Chondrocyte (in vitro differentiated cells): ENCODE results near the gene ROPN1L. TPM values are rescaled to one million over a fixed set of nuclear protein-coding genes. Genes with fewer than 3 reads are reported as not detected.

Source experiments
- DNase-seq: peaks from one replicate; pipeline ENCODE4 v3.0.0; 2021; ENCODE audit warnings: mixed read lengths, low spot score
- H3K27ac Mint-ChIP-seq: one replicate; pipeline ENCODE4 v1.8.0; 2021; ENCODE audit warnings: mild to moderate bottlenecking, moderate library complexity, mixed read lengths; ENCODE audit not compliant: unreplicated experiment
- H3K27me3 Mint-ChIP-seq: 2 replicates; pipeline ENCODE4 v1.8.0; 2021; ENCODE audit warnings: low read depth, mixed read lengths
- H3K36me3 Mint-ChIP-seq: 2 replicates; pipeline ENCODE4 v1.8.0; 2021; ENCODE audit warnings: low read depth, mixed read lengths
- H3K4me1 Mint-ChIP-seq: 2 replicates; pipeline ENCODE4 v1.8.0; 2021; ENCODE audit warnings: low read depth, mild to moderate bottlenecking, mixed read lengths
- H3K4me3 Mint-ChIP-seq: one replicate; pipeline ENCODE4 v1.8.0; 2021; ENCODE audit warnings: mild to moderate bottlenecking, moderate library complexity, mixed read lengths; ENCODE audit not compliant: unreplicated experiment
- H3K9me3 Mint-ChIP-seq: 2 replicates; pipeline ENCODE4 v1.8.0; 2021; ENCODE audit warnings: low read depth, mixed read lengths
- total RNA-seq: library from RNA; stranded (reverse); gene quantifications from 3 replicates; pipeline ENCODE4 v1.2.1, GENCODE V29; 2021
- TF ChIP-seq, protein P1 (sequence below): fragments of 200-600 bp; sonication (generic); IDR thresholded peaks from 2 replicates; pipeline ENCODE4 v1.5.0; 2021; ENCODE audit warnings: antibody characterized with exemption, mild to moderate bottlenecking, moderate library complexity

Gene ROPN1L
- total RNA-seq, 1 donor from 2014 or later, result 0.37 TPM

DNA sequence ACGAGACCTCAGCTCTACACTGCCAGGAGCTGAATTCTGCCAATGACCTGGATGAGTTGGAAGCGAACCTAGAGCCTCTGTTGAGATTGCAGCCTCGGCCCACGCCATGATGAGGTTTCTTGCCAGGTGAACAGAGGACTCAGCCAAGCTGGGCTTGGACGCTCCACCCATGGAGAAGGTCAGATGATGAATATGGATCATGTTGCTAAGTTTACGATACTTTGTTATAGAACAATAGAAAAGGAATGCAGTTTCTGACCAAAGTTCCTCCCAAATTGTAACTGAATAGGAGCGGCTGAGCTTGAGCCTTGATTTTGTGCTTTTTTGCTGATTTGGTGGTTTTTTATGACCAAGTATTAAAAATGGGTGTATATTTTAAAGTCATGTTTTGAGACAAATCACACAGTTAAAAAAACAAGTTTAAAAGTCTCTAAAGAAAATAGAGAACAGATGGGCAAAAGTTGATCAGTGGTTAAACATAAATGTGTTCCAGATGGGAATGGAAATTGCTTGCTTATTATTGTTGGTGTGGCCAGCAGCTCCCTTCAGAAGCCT is 32.9 kb downstream of the ROPN1L start:
- no peaks in the 10 kb centered on the region for H3K9me3 Mint-ChIP-seq
- TF ChIP-seq, protein P1, sequence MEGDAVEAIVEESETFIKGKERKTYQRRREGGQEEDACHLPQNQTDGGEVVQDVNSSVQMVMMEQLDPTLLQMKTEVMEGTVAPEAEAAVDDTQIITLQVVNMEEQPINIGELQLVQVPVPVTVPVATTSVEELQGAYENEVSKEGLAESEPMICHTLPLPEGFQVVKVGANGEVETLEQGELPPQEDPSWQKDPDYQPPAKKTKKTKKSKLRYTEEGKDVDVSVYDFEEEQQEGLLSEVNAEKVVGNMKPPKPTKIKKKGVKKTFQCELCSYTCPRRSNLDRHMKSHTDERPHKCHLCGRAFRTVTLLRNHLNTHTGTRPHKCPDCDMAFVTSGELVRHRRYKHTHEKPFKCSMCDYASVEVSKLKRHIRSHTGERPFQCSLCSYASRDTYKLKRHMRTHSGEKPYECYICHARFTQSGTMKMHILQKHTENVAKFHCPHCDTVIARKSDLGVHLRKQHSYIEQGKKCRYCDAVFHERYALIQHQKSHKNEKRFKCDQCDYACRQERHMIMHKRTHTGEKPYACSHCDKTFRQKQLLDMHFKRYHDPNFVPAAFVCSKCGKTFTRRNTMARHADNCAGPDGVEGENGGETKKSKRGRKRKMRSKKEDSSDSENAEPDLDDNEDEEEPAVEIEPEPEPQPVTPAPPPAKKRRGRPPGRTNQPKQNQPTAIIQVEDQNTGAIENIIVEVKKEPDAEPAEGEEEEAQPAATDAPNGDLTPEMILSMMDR, result no peak
- no peak overlapping the region for H3K27ac Mint-ChIP-seq
- peaks cover 4% of the 10 kb centered on the region for H3K27me3 Mint-ChIP-seq
- H3K4me3 Mint-ChIP-seq, result no peak overlapping the region
- peaks cover 2% of the 10 kb centered on the region for H3K36me3 Mint-ChIP-seq
- peaks cover 24% of the 10 kb centered on the region for H3K4me1 Mint-ChIP-seq
- no peak for DNase-seq

DNA sequence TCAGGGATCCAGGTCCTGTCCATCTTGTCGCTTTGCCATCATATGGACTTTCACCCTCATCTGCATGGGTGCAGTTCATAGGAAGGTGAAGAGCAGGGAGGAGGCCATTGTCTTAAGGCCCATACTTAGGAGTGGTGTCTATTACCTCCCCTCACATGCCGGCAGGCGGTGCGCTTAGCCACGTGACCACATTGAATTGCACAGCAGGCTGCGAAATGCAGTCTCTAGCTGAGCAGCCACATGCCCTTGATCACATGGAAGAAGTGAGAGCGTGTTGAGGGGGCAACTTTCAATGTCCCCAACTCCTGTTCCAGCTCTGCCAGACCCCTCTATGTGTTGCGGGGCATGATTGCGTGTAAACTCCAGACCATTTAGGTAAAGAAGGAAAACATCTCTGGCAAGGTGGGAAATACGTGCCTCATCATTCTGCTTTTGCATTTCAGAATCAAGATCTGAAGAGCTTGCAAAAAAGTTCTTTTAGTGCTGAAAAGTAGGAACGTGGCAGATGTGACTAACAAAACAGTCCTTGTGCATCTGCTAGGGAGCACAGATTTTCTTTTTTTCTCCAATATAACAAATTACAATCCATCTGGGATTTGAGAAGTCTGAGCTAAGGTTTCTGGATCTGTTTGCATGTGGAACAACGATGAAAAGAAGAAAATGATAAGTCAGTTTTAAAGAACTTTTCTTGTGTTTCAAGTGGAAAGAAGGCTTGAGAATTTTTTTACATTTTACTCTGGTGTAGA is 34.4 kb downstream of the ROPN1L start:
- Mint-ChIP-seq H3K9me3 (no peaks in the 10 kb centered on the region), H3K27me3 (peaks cover 4% of the 10 kb centered on the region), H3K4me1 (peaks cover 37% of the 10 kb centered on the region), H3K4me3 (no peak overlapping the region), H3K27ac (no peak overlapping the region), H3K36me3 (peaks cover 2% of the 10 kb centered on the region)
- TF ChIP-seq, protein P1, result no peak
- DNase-seq, result no peak

DNA sequence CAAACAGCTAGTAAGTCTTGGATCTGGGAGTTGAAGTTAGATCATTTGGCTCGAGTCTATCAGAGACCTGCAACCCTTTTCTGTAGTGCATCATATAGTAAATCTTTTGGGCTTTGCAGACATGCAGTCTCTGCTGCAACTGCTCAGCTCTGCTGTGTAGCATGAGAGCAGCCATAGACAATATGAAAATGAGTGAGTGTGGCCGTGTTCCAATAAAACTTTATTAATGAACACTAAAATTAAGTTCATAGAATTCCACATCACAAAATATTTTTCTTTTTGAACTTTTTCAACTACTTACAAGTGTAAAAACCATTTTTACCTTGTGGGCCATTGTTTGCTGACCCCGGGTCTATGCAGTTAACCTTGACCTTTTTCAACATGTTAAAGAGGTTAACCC is 35.2 kb downstream of the ROPN1L start:
- DNase-seq, result no peak
- Mint-ChIP-seq H3K27me3 (peaks cover 2% of the 10 kb centered on the region), H3K27ac (no peak overlapping the region), H3K4me1 (peaks cover 40% of the 10 kb centered on the region), H3K36me3 (peaks cover 2% of the 10 kb centered on the region), H3K4me3 (no peak overlapping the region), H3K9me3 (no peaks in the 10 kb centered on the region)
- TF ChIP-seq, protein P1, result no peak

DNA sequence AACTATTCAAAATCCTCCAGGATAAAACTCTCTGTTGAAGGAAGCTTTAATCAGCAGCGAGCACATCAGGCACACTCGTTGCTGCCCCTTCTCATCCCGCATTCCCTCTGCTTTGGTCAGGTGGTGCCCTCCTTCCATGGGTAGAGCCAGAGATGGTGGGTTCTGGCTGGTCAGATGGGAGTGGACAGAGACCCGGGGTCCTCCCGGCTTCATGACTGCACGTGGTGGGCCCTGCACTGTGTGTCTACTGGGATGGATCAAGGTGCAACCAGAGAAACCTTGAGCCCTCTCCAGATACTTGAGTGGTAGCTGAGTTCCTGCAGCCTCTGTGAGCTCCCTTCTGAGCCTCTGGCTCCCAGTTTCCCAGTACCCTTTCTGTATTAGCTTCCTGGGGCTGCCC is 36.3 kb downstream of the ROPN1L start:
- Mint-ChIP-seq H3K36me3 (peaks cover 2% of the 10 kb centered on the region), H3K27ac (no peak overlapping the region), H3K27me3 (peaks cover 2% of the 10 kb centered on the region), H3K4me3 (no peak overlapping the region), H3K9me3 (no peaks in the 10 kb centered on the region), H3K4me1 (peaks cover 40% of the 10 kb centered on the region)
- TF ChIP-seq, protein P1, result no peak
- DNase-seq, result peak; percentile 39

DNA sequence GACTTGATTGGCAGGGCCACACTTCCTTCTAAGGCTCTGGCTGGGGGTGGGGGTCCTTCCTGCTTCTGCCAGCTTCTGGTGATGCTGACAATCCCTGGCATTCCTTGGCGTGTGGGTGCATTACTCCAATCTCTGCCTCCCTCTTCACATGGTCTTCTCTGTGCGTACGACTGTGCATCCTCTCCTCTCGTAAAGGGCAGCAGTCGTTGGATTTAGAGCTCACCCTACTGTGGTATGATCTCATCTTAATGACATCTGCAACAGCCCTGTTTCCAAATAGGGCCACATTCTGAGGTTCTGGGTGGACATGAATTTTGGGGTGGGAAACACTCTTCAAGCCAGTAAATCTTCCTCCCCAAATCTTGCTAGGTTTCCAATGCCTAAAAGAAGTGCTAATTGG is 36.8 kb downstream of the ROPN1L start:
- no peak overlapping the region for H3K4me3 Mint-ChIP-seq
- TF ChIP-seq, protein P1, result no peak
- H3K27ac Mint-ChIP-seq, result no peak overlapping the region
- peak; percentile 22 for DNase-seq
- H3K27me3 Mint-ChIP-seq, result peaks cover 2% of the 10 kb centered on the region
- H3K36me3 Mint-ChIP-seq, result peaks cover 2% of the 10 kb centered on the region
- no peaks in the 10 kb centered on the region for H3K9me3 Mint-ChIP-seq
- peaks cover 40% of the 10 kb centered on the region for H3K4me1 Mint-ChIP-seq
